Neural cell (in vitro differentiated cells): ENCODE data around the gene TMEM140. TPM values are rescaled to one million over a fixed set of nuclear protein-coding genes. Genes with fewer than 3 reads are reported as not detected.

ENCODE experiments used
- H2AFZ ChIP-seq: fragments of 200-600, 300-800 bp; sonication (generic), shearing (Covaris generic); 2 replicates; pipeline ENCODE4 v1.6.0; 2014; ENCODE audit warnings: low read depth, mild to moderate bottlenecking, antibody characterized with exemption, low read length, moderate library complexity
- H3F3A ChIP-seq: fragments of 200-600 bp; shearing (Covaris generic); 2 replicates; pipeline ENCODE4 v1.6.1; 2016; ENCODE audit warnings: mild to moderate bottlenecking, moderate library complexity, mixed read lengths, antibody characterized with exemption, low read length; ENCODE audit not compliant: insufficient read depth, poor library complexity, severe bottlenecking
- H3K27ac ChIP-seq: fragments of 200-600, 300-800 bp; sonication (generic), shearing (Covaris generic); 2 replicates; pipeline ENCODE4 v1.5.1; 2014; ENCODE audit warnings: mild to moderate bottlenecking, low read length, moderate library complexity
- H3K27me3 ChIP-seq: fragments of 300-800, 200-600 bp; sonication (generic), shearing (Covaris generic); 2 replicates; pipeline ENCODE4 v1.6.0; 2014; ENCODE audit warnings: mild to moderate bottlenecking, low read depth, low read length, moderate library complexity; ENCODE audit not compliant: insufficient read depth
- H3K36me3 ChIP-seq: fragments of 300-800, 200-600 bp; sonication (generic), shearing (Covaris generic); 2 replicates; pipeline ENCODE4 v1.5.1; 2014; ENCODE audit warnings: mild to moderate bottlenecking, antibody characterized with exemption, low read length, moderate library complexity; ENCODE audit not compliant: insufficient read depth
- H3K4me2 ChIP-seq: fragments of 300-800, 200-600 bp; sonication (generic), shearing (Covaris generic); 2 replicates; pipeline ENCODE4 v1.6.0; 2014; ENCODE audit warnings: mild to moderate bottlenecking, low read length
- H3K4me3 ChIP-seq: fragments of 300-800, 200-600 bp; sonication (generic), shearing (Covaris generic); 2 replicates; pipeline ENCODE4 v1.5.1; 2014; ENCODE audit warnings: mild to moderate bottlenecking, low read length, moderate library complexity
- H3K79me2 ChIP-seq: fragments of 200-600 bp; shearing (Covaris generic); replicated peaks from 2 replicates; pipeline ENCODE4 v1.6.0; 2014; ENCODE audit warnings: mild to moderate bottlenecking, low read length, moderate library complexity; ENCODE audit not compliant: insufficient read depth
- H3K9ac ChIP-seq: fragments of 300-800, 200-600 bp; sonication (generic), shearing (Covaris generic); 2 replicates; pipeline ENCODE4 v1.6.1; 2016; ENCODE audit warnings: mild to moderate bottlenecking, low read length, mixed read lengths
- H3K9me2 ChIP-seq: fragments of 200-600 bp; shearing (Covaris generic); 2 replicates; pipeline ENCODE4 v1.6.1; 2016; ENCODE audit warnings: mild to moderate bottlenecking, low read length, mixed read lengths; ENCODE audit not compliant: insufficient read depth
- H3K9me3 ChIP-seq: fragments of 200-600, 300-800 bp; sonication (generic), shearing (Covaris generic); 2 replicates; pipeline ENCODE4 v1.6.1; 2016; ENCODE audit warnings: mild to moderate bottlenecking, mixed run types, low read length, moderate library complexity, mixed read lengths
- H4K20me1 ChIP-seq: fragments of 200-600 bp; shearing (Covaris generic); 2 replicates; pipeline ENCODE4 v1.6.1; 2016; ENCODE audit warnings: mild to moderate bottlenecking, mixed run types; ENCODE audit not compliant: insufficient read depth
- EP300 ChIP-seq: fragments of 450-650 bp; conservative IDR thresholded peaks from 2 replicates; pipeline ENCODE4 v1.6.1; 2014; ENCODE audit warnings: antibody characterized with exemption, mild to moderate bottlenecking, moderate library complexity; ENCODE audit not compliant: poor library complexity, severe bottlenecking
- EZH2 ChIP-seq: fragments of 200-600, 300-800 bp; shearing (Covaris generic), sonication (generic); IDR thresholded peaks from 2 replicates; pipeline ENCODE4 v1.6.1; 2014; ENCODE audit warnings: antibody characterized with exemption, low read length, borderline replicate concordance, mild to moderate bottlenecking; ENCODE audit not compliant: insufficient read depth, poor library complexity, severe bottlenecking
- MXI1 ChIP-seq: fragments of 450-650 bp; conservative IDR thresholded peaks from 2 replicates; pipeline ENCODE4 v1.6.1; 2014; ENCODE audit warnings: antibody characterized with exemption, mild to moderate bottlenecking; ENCODE audit not compliant: poor library complexity, severe bottlenecking
- POLR2AphosphoS5 ChIP-seq: IDR thresholded peaks from 2 replicates; pipeline ENCODE4 v1.6.1; 2012
- RAD21 ChIP-seq: fragments of 450-650 bp; conservative IDR thresholded peaks from 2 replicates; pipeline ENCODE4 v1.6.1; 2014; ENCODE audit warnings: antibody characterized with exemption, mild to moderate bottlenecking, moderate library complexity
- SMC3 ChIP-seq: fragments of 450-650 bp; conservative IDR thresholded peaks from 2 replicates; pipeline ENCODE4 v1.6.1; 2014; ENCODE audit warnings: antibody characterized with exemption, mild to moderate bottlenecking, moderate library complexity; ENCODE audit not compliant: poor library complexity
- TAF1 ChIP-seq: IDR thresholded peaks from 2 replicates; pipeline ENCODE4 v1.6.1; 2012; ENCODE audit warnings: low read depth
- polyA minus RNA-seq: library from RNA; depleted of rRNA, polyadenylated mRNA; stranded (reverse); fragments of >200 nt; gene quantifications from 2 replicates; pipeline ENCODE4 v1.2.3, GENCODE V29; 2014
- polyA plus RNA-seq: library from polyadenylated mRNA; depleted of rRNA; stranded (reverse); fragments of >200 nt; gene quantifications from 2 replicates; pipeline ENCODE4 v1.2.3, GENCODE V29; 2014
- TF ChIP-seq, protein P1 (sequence below): IDR thresholded peaks from 2 replicates; pipeline ENCODE4 v1.6.1; 2012; ENCODE audit warnings: borderline replicate concordance
- TF ChIP-seq, protein P2 (sequence below): fragments of 450-650 bp; IDR thresholded peaks from 2 replicates; pipeline ENCODE4 v1.5.1; 2014; ENCODE audit warnings: antibody characterized with exemption, mild to moderate bottlenecking, moderate library complexity; ENCODE audit not compliant: poor library complexity, severe bottlenecking

The TMEM140 gene
- polyA plus RNA-seq (0.15 TPM in 1 of 2 replicates, not detected in the other), polyA minus RNA-seq (not detected in 2 replicates)

DNA sequence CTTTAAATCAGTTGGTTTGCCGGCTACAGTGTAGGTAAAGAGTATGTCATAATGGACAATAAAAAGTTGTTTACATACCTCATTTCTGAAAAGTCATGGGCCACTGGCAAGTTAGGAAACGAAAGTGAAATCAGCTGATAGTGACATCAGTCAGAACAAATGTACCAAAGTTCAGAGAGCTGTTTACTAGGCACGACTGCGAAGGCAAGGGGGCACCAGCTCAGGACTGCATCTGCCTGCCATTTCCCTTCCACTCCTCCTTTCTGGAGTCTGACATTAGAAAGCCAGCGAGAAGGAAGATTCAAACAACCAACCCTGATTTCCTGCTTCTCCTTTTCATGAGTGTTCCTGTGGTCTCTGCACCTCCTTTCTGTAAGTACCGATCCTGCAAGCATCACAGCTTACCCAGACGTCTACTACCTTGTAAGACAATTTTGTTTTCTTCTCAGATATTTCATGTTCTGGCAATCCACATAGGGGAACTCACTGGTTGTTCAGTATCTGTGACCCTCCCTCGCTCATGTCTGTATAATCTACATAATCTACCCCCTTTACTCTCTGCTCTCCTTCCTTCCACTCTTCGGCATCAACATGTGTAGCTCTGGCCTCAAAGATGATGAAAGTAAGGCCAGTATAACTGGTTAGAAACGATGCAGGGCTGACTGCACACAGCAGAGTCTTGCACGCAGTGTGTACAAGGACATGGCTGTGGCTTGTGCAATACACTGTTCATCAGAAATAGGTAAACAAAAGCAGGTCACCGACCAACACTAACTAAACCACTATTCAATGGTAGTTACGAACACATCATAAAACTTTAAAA is at the start of gene TMEM140:
TSS of gene TMEM140 (plus strand) at position 174 of the 823 bp plus-strand sequence. CDS start 16,370 bp downstream, outside the sequence.
- H3K4me2 ChIP-seq = no peak within 1 kb of the TSS
- TF ChIP-seq EP300 (no peak), RAD21 (no peak), POLR2AphosphoS5 (no peak), TAF1 (no peak), EZH2 (no peak)
- TF ChIP-seq, protein P1, sequence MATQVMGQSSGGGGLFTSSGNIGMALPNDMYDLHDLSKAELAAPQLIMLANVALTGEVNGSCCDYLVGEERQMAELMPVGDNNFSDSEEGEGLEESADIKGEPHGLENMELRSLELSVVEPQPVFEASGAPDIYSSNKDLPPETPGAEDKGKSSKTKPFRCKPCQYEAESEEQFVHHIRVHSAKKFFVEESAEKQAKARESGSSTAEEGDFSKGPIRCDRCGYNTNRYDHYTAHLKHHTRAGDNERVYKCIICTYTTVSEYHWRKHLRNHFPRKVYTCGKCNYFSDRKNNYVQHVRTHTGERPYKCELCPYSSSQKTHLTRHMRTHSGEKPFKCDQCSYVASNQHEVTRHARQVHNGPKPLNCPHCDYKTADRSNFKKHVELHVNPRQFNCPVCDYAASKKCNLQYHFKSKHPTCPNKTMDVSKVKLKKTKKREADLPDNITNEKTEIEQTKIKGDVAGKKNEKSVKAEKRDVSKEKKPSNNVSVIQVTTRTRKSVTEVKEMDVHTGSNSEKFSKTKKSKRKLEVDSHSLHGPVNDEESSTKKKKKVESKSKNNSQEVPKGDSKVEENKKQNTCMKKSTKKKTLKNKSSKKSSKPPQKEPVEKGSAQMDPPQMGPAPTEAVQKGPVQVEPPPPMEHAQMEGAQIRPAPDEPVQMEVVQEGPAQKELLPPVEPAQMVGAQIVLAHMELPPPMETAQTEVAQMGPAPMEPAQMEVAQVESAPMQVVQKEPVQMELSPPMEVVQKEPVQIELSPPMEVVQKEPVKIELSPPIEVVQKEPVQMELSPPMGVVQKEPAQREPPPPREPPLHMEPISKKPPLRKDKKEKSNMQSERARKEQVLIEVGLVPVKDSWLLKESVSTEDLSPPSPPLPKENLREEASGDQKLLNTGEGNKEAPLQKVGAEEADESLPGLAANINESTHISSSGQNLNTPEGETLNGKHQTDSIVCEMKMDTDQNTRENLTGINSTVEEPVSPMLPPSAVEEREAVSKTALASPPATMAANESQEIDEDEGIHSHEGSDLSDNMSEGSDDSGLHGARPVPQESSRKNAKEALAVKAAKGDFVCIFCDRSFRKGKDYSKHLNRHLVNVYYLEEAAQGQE = no peak
- TF ChIP-seq, protein P2, sequence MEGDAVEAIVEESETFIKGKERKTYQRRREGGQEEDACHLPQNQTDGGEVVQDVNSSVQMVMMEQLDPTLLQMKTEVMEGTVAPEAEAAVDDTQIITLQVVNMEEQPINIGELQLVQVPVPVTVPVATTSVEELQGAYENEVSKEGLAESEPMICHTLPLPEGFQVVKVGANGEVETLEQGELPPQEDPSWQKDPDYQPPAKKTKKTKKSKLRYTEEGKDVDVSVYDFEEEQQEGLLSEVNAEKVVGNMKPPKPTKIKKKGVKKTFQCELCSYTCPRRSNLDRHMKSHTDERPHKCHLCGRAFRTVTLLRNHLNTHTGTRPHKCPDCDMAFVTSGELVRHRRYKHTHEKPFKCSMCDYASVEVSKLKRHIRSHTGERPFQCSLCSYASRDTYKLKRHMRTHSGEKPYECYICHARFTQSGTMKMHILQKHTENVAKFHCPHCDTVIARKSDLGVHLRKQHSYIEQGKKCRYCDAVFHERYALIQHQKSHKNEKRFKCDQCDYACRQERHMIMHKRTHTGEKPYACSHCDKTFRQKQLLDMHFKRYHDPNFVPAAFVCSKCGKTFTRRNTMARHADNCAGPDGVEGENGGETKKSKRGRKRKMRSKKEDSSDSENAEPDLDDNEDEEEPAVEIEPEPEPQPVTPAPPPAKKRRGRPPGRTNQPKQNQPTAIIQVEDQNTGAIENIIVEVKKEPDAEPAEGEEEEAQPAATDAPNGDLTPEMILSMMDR = no peak
- H3K79me2 ChIP-seq = no peaks in the 10 kb centered on the region
- H3K36me3 ChIP-seq = no peaks in the 10 kb centered on the region
- no peak within 1 kb of the TSS for H2AFZ ChIP-seq
- no peaks in the 10 kb centered on the region for H3K9me3 ChIP-seq
- H3K27ac ChIP-seq = no peak within 1 kb of the TSS
- no peaks in the 10 kb centered on the region for H3K27me3 ChIP-seq
- no peak within 1 kb of the TSS for H3K9ac ChIP-seq
- no peaks in the 10 kb centered on the region for H4K20me1 ChIP-seq
- no peaks in the 10 kb centered on the region for H3K9me2 ChIP-seq
- H3K4me3 ChIP-seq = no peak within 1 kb of the TSS
- H3F3A ChIP-seq = no peaks in the 10 kb centered on the region

DNA sequence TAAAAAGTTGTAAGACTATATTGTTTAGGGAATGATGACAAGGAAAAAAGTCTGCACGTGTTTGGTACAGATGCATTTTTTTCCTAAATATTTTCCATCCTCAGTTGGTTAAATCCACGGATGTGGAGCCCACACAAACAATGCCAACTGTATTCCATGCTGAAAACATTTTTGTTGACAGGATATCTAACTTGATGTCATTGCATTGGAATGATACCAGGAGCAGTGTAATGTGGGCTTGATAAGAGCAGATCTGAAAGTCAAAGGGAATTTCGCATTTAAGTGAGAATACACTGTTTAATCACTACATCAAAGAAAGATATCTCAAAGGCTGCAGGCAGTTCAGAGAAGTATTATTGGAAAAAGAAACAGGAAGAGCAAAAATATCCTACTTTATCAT is 49.5 kb upstream of the TMEM140 start:
- no peaks in the 10 kb centered on the region for H3K9me3 ChIP-seq
- H3K9ac ChIP-seq = no peak overlapping the region
- H4K20me1 ChIP-seq = no peaks in the 10 kb centered on the region
- H3K9me2 ChIP-seq = no peaks in the 10 kb centered on the region
- H3K79me2 ChIP-seq = no peaks in the 10 kb centered on the region
- no peaks in the 10 kb centered on the region for H3K36me3 ChIP-seq
- H3K27me3 ChIP-seq = no peaks in the 10 kb centered on the region
- TF ChIP-seq SMC3 (no peak), POLR2AphosphoS5 (no peak), EP300 (no peak), EZH2 (no peak), RAD21 (no peak), MXI1 (no peak), TAF1 (no peak)
- TF ChIP-seq, protein P2 = no peak
- TF ChIP-seq, protein P1 = no peak
- no peak overlapping the region for H3K4me3 ChIP-seq
- H3K27ac ChIP-seq = no peak overlapping the region
- H3F3A ChIP-seq = no peaks in the 10 kb centered on the region
- no peak overlapping the region for H3K4me2 ChIP-seq
- no peak overlapping the region for H2AFZ ChIP-seq
